HG03439 (cell line): ENCODE data around the gene MCM5.
A peak's percentile ranks its signal among the peaks of the same experiment; 100 is the strongest.
"Not testable (repeated sequence)": the region's sequence is repeated elsewhere in the genome, so short reads cannot be mapped to it uniquely, and the experiment has no call there.

Source experiments
- ATAC-seq: cut with Tn5 transposase; IDR thresholded peaks from one replicate; pipeline ENCODE4 v1.9.1; 2021; ENCODE audit warnings: mild to moderate bottlenecking, moderate library complexity; ENCODE audit not compliant: unreplicated experiment

Gene MCM5

GRCh38 chr22:35399678-35400500 is at the start of gene MCM5:
Gene MCM5 (plus strand): TSS chr22:35400140. CDS start chr22:35400439, 299 bp downstream.
- ATAC-seq, result peak; percentile 85

DNA sequence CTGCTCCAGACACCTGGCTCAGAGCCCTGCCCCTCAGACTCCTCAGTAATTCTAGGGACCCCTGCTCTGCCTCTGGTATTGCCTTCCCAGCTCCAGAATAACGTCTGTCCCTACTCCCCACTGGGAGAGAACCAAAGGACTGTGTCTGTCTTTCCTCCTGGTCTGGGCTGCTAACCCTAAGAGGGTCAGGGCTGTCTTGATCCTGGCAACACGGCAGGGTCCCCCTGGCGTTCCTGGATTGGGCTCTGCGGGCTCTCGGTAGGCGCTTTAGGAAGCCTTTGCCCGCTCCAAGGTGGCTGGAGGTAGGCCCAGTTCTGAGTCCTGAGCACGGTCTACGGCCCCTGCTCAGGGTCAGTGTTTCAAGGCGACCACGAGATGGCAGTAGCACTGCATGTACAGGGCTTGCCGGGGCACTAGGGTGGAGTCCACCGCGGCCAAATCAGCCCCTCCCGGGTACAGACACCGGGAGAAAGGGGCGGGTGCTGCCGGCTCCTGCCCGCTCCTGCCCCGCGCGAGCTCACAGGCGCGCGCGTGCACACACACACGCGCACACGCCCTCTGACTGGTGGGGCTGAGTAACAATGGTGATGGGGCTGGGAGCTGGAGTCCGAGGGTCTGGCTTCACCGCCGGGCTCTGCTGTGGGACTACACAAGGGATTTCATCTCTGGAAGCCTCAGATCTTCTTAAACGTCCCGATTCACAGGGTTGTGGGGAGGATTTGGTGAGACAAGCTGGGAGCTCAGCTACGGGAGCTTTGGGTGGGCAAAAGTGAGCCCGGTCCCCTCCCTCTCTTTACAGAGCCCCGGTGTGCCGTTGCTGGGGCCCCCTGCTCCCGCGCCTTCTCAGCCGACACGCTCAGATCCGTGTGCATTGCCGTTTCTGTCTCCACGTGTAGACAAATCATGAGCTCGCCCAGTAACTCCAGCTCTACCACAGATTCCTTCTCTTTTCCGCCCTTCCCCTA is 49.1 kb upstream of the MCM5 start:
- peak; percentile 79 for ATAC-seq

GRCh38 chr22:35352214-35353111 is 47.5 kb upstream of the MCM5 start:
- ATAC-seq, result no peak

GRCh38 chr22:35353318-35353717 is 46.6 kb upstream of the MCM5 start:
- no peak for ATAC-seq

GRCh38 chr22:35354068-35354467 is 45.9 kb upstream of the MCM5 start:
- no peak for ATAC-seq

DNA sequence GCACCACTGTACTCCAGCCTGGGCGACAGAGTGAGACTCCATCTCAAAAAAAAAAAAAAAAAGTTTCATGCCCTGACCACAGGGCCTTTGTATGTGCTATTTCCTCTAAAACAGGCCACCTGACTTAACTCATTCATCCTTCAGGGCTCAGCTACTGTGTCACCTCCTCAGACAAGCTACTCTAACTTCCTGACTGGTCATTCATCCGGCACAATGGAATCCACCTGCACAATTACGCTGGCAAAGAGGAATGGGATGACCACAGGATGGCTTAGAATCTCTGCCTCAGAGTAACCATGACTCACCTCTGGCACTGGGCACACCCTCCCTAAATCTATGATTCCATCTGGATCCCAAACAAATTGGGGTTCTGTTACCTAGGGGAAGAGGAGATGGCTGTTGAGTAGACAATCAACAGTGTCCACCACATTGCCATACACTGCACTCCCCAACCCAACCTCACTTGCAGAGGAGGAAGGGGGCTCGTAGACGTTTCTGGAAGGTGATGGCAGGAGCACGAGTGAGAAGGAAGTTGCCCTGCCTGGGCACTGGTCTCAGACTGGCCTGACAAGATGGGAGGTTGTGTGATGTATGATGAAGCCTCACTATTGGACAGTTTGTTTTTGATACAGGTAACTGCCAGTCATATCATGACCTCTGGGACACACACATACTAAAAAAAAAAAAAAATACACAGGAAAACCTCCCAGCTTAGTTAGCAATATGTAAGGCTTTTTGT is 41.9 kb upstream of the MCM5 start:
- no peak for ATAC-seq

GRCh38 chr22:35359380-35360065 is 40.4 kb upstream of the MCM5 start:
- ATAC-seq, result no peak

- no peak for ATAC-seq
Measured at GRCh38 chr22:35361001-35361558, 38.9 kb upstream of the MCM5 start.

DNA sequence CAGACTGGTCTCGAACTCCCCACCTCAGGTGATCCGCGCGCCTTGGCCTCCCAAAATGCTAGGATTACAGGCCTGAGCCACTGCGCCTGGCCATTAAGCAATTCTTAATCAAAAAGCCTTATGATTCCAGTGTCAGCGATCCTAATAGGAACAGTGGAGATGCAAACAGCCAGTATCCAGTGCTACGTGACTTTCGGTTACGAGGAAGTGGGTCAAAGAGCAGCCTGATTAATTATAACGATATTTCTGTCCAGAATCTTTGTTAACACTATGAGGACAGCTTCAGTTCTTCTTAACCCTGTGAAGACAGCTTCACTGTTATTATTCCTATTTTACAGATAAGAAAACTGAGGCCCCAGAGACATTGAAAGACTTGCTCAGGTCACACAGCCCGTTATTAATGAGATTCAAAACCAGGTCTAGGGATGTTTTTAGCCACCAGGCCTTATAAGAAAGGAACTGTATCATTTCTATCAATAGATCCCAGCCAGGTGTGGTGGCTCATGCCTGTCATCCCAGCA is 36.3 kb upstream of the MCM5 start:
- ATAC-seq, result no peak

GRCh38 chr22:35364230-35364629 is 35.7 kb upstream of the MCM5 start:
- ATAC-seq, result not testable (repeated sequence)

- no peak for ATAC-seq
Measured at GRCh38 chr22:35367331-35367886, 32.5 kb upstream of the MCM5 start.

- no peak for ATAC-seq
Measured at GRCh38 chr22:35368386-35368785, 31.6 kb upstream of the MCM5 start.

DNA sequence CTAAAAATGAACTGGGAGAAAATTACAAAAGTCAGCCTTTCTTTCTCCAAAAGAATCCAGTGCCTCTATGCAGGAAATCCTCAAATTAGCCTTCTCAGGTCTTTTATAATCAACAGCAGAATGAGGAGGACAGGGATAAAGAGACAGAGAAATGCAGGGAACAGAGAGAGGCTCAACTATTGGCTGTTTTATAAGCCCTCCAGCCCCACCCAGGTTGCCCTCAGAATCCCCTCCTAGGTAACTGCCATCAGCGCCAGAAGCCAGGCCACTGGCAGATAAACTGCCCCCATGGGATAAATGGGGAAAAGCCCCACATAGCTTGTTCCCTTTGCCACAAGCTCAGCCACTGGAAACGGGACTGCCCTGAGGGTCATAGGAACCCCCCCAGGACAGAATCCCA is 29.9 kb upstream of the MCM5 start:
- no peak for ATAC-seq

DNA sequence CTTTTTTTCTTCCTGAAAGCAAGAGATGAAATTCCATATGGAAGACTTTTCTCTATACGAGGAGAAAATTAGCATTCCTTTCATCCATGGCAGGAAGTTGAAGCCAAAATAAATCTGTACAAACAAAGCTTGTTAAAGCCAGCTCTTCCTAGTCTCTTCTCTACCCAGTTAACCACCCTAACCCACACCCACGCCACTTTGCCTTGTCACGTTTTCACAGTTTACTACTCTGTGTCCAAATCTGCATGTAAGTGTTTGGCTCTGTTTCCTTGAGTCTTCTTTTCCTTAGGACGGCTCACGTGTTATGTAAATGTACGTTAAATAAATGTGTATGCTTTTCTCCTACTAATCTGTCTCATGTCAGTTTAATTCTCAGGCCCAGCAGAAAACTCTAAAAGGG is 26.2 kb upstream of the MCM5 start:
- no peak for ATAC-seq

DNA sequence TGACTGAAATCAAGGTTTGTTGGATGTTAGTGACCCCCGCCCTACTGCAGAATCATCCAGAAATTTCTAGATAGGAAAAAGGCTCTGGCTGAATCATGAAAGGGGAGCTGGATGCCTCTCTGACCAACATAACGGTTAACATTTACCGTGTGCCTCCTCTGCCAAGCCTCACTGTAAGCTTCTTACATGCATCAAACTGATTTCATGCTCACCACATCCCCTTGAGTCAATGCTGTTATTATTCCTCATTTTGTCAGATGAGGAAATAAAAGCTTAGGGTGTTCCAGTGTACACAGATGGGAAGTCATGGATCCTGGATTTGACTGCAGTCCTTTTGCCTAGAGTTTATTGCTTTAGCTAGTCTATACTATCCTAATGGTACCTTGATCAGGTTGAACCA is 24.9 kb upstream of the MCM5 start:
- ATAC-seq, result no peak

DNA sequence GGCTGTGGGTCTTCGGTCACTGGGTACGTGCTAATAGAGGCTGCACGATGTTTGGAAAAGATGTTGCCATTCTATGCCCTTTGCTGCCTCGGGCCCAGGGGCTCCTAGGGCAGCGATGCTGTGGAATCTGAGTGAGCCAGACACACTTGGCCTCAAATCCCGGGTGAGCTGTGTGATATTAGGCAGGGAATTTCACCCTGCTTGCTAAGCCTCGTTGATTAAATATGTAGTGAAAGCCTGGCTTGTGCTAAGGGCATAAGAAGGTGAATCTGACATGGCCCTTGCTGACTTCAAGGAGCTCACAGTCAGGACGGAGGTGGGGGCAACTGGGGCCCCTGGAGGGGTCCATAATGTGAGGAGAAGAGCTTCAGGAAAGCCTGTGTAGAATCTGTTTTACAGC is 24.4 kb upstream of the MCM5 start:
- ATAC-seq, result no peak

GRCh38 chr22:35376728-35377472 is 23.0 kb upstream of the MCM5 start:
- ATAC-seq, result no peak

- no peak for ATAC-seq
Measured at GRCh38 chr22:35377735-35378134, 22.2 kb upstream of the MCM5 start.
